ENCODE measurements around the gene PTPRM.

The PTPRM gene

GRCh38 chr18:8045884-8046281 is 478.8 kb downstream of the PTPRM start:
- Histone ChIP-seq H3K4me2 (ENCODE audit: low read length) (no peak overlapping the region), H3K4me1 (ENCODE audit: control insufficient read depth, low read length) (no peaks in the 10 kb centered on the region), H3K9me2 (replicated peaks; ENCODE audit: control insufficient read depth, low read length) (no peaks in the 10 kb centered on the region), H3K79me2 (ENCODE audit: control insufficient read depth, low read length) (no peaks in the 10 kb centered on the region), H3K27me3 (ENCODE audit: control insufficient read depth, low read length) (no peaks in the 10 kb centered on the region), H3K9me3 (ENCODE audit: control insufficient read depth, insufficient read depth, low read length) (no peaks in the 10 kb centered on the region), H4K20me1 (ENCODE audit: control insufficient read depth, insufficient read depth, low read depth, low read length) (no peaks in the 10 kb centered on the region), H3K36me3 (ENCODE audit: control insufficient read depth, low read length) (no peaks in the 10 kb centered on the region), H3K27ac (ENCODE audit: low read depth, low read length) (no peak overlapping the region), H3K4me3 (ENCODE audit: low read length) (no peak overlapping the region), H3F3A (ENCODE audit: control insufficient read depth, insufficient read depth) (no peaks in the 10 kb centered on the region)
- no peak for TF ChIP-seq EZH2phosphoT487 (IDR thresholded peaks at IDR 0.05; ENCODE audit: borderline replicate concordance, low read length)
- TF ChIP-seq, protein P1, sequence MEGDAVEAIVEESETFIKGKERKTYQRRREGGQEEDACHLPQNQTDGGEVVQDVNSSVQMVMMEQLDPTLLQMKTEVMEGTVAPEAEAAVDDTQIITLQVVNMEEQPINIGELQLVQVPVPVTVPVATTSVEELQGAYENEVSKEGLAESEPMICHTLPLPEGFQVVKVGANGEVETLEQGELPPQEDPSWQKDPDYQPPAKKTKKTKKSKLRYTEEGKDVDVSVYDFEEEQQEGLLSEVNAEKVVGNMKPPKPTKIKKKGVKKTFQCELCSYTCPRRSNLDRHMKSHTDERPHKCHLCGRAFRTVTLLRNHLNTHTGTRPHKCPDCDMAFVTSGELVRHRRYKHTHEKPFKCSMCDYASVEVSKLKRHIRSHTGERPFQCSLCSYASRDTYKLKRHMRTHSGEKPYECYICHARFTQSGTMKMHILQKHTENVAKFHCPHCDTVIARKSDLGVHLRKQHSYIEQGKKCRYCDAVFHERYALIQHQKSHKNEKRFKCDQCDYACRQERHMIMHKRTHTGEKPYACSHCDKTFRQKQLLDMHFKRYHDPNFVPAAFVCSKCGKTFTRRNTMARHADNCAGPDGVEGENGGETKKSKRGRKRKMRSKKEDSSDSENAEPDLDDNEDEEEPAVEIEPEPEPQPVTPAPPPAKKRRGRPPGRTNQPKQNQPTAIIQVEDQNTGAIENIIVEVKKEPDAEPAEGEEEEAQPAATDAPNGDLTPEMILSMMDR (IDR thresholded peaks at IDR 0.05; ENCODE audit: low read depth, low read length, poor library complexity, severe bottlenecking): no peak

- Histone ChIP-seq H3K9me2 (replicated peaks; ENCODE audit: control insufficient read depth, low read length) (no peaks in the 10 kb centered on the region), H4K20me1 (ENCODE audit: control insufficient read depth, insufficient read depth, low read depth, low read length) (no peaks in the 10 kb centered on the region), H3K4me2 (ENCODE audit: low read length) (no peak overlapping the region), H3K27ac (ENCODE audit: low read depth, low read length) (no peak overlapping the region), H3K27me3 (ENCODE audit: control insufficient read depth, low read length) (no peaks in the 10 kb centered on the region), H3K79me2 (ENCODE audit: control insufficient read depth, low read length) (no peaks in the 10 kb centered on the region), H3K4me3 (ENCODE audit: low read length) (no peak overlapping the region), H3F3A (ENCODE audit: control insufficient read depth, insufficient read depth) (no peaks in the 10 kb centered on the region), H3K9me3 (ENCODE audit: control insufficient read depth, insufficient read depth, low read length) (no peaks in the 10 kb centered on the region), H3K4me1 (ENCODE audit: control insufficient read depth, low read length) (no peaks in the 10 kb centered on the region), H3K36me3 (ENCODE audit: control insufficient read depth, low read length) (no peaks in the 10 kb centered on the region)
- TF ChIP-seq, protein P1 (IDR thresholded peaks at IDR 0.05; ENCODE audit: low read depth, low read length, poor library complexity, severe bottlenecking): no peak
- no peak for TF ChIP-seq EZH2phosphoT487 (IDR thresholded peaks at IDR 0.05; ENCODE audit: borderline replicate concordance, low read length)
These were observed 479.3 kb downstream of the PTPRM start for GRCh38 chr18:8046441-8046840.

DNA sequence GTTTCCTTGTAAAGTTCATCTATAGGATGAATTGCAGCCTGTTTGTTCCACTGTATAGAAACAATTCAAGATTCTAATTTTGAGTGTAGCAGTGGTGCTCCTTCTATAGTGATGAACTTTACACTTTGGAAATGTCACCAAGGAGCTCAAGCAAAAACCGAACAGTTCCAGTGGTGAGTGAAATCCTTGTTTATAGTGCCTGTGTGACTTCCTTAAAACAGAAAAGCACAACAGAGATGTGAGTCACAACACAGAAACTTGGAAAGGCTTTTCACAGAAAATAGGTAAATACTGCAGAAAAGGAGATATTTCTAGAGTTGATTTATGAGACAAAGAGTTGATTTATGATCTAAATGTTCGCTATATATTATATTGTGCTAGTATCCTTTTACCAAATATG is 482.0 kb downstream of the PTPRM start:
- Histone ChIP-seq H3K36me3 (ENCODE audit: control insufficient read depth, low read length) (no peaks in the 10 kb centered on the region), H3K79me2 (ENCODE audit: control insufficient read depth, low read length) (no peaks in the 10 kb centered on the region), H3K4me1 (ENCODE audit: control insufficient read depth, low read length) (no peaks in the 10 kb centered on the region), H3K27me3 (ENCODE audit: control insufficient read depth, low read length) (no peaks in the 10 kb centered on the region), H4K20me1 (ENCODE audit: control insufficient read depth, insufficient read depth, low read depth, low read length) (no peaks in the 10 kb centered on the region), H3F3A (ENCODE audit: control insufficient read depth, insufficient read depth) (no peaks in the 10 kb centered on the region), H3K27ac (ENCODE audit: low read depth, low read length) (no peak overlapping the region), H3K4me3 (ENCODE audit: low read length) (no peak overlapping the region), H3K4me2 (ENCODE audit: low read length) (no peak overlapping the region), H3K9me2 (replicated peaks; ENCODE audit: control insufficient read depth, low read length) (no peaks in the 10 kb centered on the region), H3K9me3 (ENCODE audit: control insufficient read depth, insufficient read depth, low read length) (no peaks in the 10 kb centered on the region)
- no peak for TF ChIP-seq EZH2phosphoT487 (IDR thresholded peaks at IDR 0.05; ENCODE audit: borderline replicate concordance, low read length)
- TF ChIP-seq, protein P1 (IDR thresholded peaks at IDR 0.05; ENCODE audit: low read depth, low read length, poor library complexity, severe bottlenecking): no peak
